IMR-90 (cell line): Measurements from ENCODE around the gene UBE3C. TPM values are rescaled to one million over a fixed set of nuclear protein-coding genes. Genes with fewer than 3 reads are reported as not detected.

Experiments
- ATAC-seq: fragments of 200-7000 bp; cut with Tn5 transposase; 2 replicates; pipeline ENCODE4 v1.9.1; 2020; ENCODE audit warnings: low read depth, mild to moderate bottlenecking, moderate library complexity
- BruUV-seq: library from RNA; stranded (reverse); fragments of 400-500 nt; replicated peaks from 2 replicates; lab custom pipeline; 2021; lab: Mats Ljungman, UMichigan
- CTCF ChIA-PET: fragments of 300-600 bp; formaldehyde crosslinking; extraction: SDS; loops from one replicate; lab custom pipeline; 2021; ENCODE audit warnings: antibody characterized with exemption; lab: Yijun Ruan, JAX
- POLR2A ChIA-PET: fragments of 300-600 bp; sonication (Branson Sonifier 250); formaldehyde crosslinking; loops from one replicate; lab custom pipeline; 2022; ENCODE audit warnings: antibody characterized with exemption; ENCODE audit not compliant: unreplicated experiment; lab: Charles Lee
- DNase-seq: peaks from one replicate; pipeline ENCODE4 v3.0.0; 2013
- H2AFZ ChIP-seq: replicated peaks from 2 replicates; pipeline ENCODE3; 2013; ENCODE audit warnings: low read length, mild to moderate bottlenecking; ENCODE audit not compliant: poor library complexity
- H2AK5ac ChIP-seq: 2 replicates; pipeline ENCODE4 v1.6.1; 2013; ENCODE audit warnings: low read depth, low read length, inconsistent platforms
- H2AK9ac ChIP-seq: replicated peaks from 2 replicates; pipeline ENCODE3; 2013; ENCODE audit warnings: mild to moderate bottlenecking, low read depth, low read length, moderate library complexity; ENCODE audit not compliant: poor library complexity
- H2BK120ac ChIP-seq: 2 replicates; pipeline ENCODE4 v1.6.1; 2013; ENCODE audit warnings: low read depth, low read length, inconsistent platforms
- H2BK15ac ChIP-seq: 3 replicates; pipeline ENCODE4 v1.6.1; 2013; ENCODE audit warnings: low read depth, low read length, inconsistent platforms
- H2BK20ac ChIP-seq: 2 replicates; pipeline ENCODE4 v1.6.1; 2013; ENCODE audit warnings: low read depth, mild to moderate bottlenecking, inconsistent platforms, low read length, moderate library complexity
- H2BK5ac ChIP-seq: 2 replicates; pipeline ENCODE4 v1.6.1; 2013; ENCODE audit warnings: mild to moderate bottlenecking, low read depth, low read length, inconsistent platforms; ENCODE audit not compliant: poor library complexity, severe bottlenecking
- H3K14ac ChIP-seq: replicated peaks from 2 replicates; pipeline ENCODE4 v1.6.1; 2013; ENCODE audit warnings: low read depth, low read length, inconsistent platforms
- H3K18ac ChIP-seq: 2 replicates; pipeline ENCODE4 v1.6.1; 2013; ENCODE audit warnings: low read depth, low read length, control low read depth
- H3K23ac ChIP-seq: 2 replicates; pipeline ENCODE4 v1.6.1; 2013; ENCODE audit warnings: low read depth, low read length, inconsistent platforms
- H3K27ac ChIP-seq: 2 replicates; pipeline ENCODE4 v1.5.1; 2013; ENCODE audit warnings: mild to moderate bottlenecking, control low read depth, low read length; ENCODE audit not compliant: insufficient read depth
- H3K27me3 ChIP-seq: 2 replicates; pipeline ENCODE4 v1.6.1; 2013; ENCODE audit warnings: low read length; ENCODE audit not compliant: control insufficient read depth, insufficient read depth
- H3K36me3 ChIP-seq: 2 replicates; pipeline ENCODE4 v1.6.1; 2013; ENCODE audit warnings: low read length, mixed read lengths; ENCODE audit not compliant: control insufficient read depth, insufficient read depth
- H3K4ac ChIP-seq: 2 replicates; pipeline ENCODE4 v1.6.1; 2013; ENCODE audit warnings: low read depth, low read length, inconsistent platforms
- H3K4me1 ChIP-seq: 2 replicates; pipeline ENCODE4 v1.6.1; 2013; ENCODE audit warnings: low read length, mixed read lengths; ENCODE audit not compliant: control insufficient read depth, insufficient read depth
- H3K4me2 ChIP-seq: 2 replicates; pipeline ENCODE4 v1.6.1; 2013; ENCODE audit warnings: low read depth, mild to moderate bottlenecking, control low read depth, low read length, moderate library complexity
- H3K4me3 ChIP-seq: 2 replicates; pipeline ENCODE4 v1.5.1; 2013; ENCODE audit warnings: low read depth, mild to moderate bottlenecking, control low read depth, low read length, moderate library complexity; ENCODE audit not compliant: insufficient read depth
- H3K56ac ChIP-seq: 2 replicates; pipeline ENCODE4 v1.6.1; 2013; ENCODE audit warnings: low read length, inconsistent platforms; ENCODE audit not compliant: insufficient read depth; ENCODE audit errors: extremely low read depth
- H3K79me1 ChIP-seq, 2 experiments: 2 replicates each; pipeline ENCODE4 v1.6.1; 2013; ENCODE audit warnings: low read length in 2 of 2, inconsistent platforms in 1 of 2, low read depth in 1 of 2
- H3K9ac ChIP-seq: 2 replicates; pipeline ENCODE4 v1.6.1; 2013; ENCODE audit warnings: low read depth, low read length, control low read depth
- H3K9me1 ChIP-seq: 2 replicates; pipeline ENCODE4 v1.6.1; 2013; ENCODE audit warnings: low read length, inconsistent platforms; ENCODE audit not compliant: insufficient read depth
- H3K9me3 ChIP-seq: 2 replicates; pipeline ENCODE4 v1.6.1; 2013; ENCODE audit warnings: low read length; ENCODE audit not compliant: control insufficient read depth, insufficient read depth
- H4K20me1 ChIP-seq: 2 replicates; pipeline ENCODE4 v1.6.1; 2013; ENCODE audit warnings: low read length, inconsistent platforms; ENCODE audit not compliant: insufficient read depth
- H4K5ac ChIP-seq: 2 replicates; pipeline ENCODE4 v1.6.1; 2013; ENCODE audit warnings: mild to moderate bottlenecking, low read depth, low read length, control low read depth
- H4K8ac ChIP-seq, 2 experiments: 2 replicates each; pipeline ENCODE4 v1.6.1; 2013; ENCODE audit warnings: low read depth in 2 of 2, low read length in 2 of 2, control low read depth in 1 of 2, inconsistent platforms in 1 of 2
- H4K91ac ChIP-seq: 2 replicates; pipeline ENCODE4 v1.6.1; 2013; ENCODE audit warnings: low read depth, low read length, inconsistent platforms; ENCODE audit not compliant: insufficient read depth
- RFX5 ChIP-seq: IDR thresholded peaks from 2 replicates; pipeline ENCODE4 v1.8.0; 2012; ENCODE audit warnings: low read depth, mild to moderate bottlenecking, low read length, moderate library complexity
- WGBS, 2 experiments: methylation state at CpG; one replicate each; pipeline versions ENCODE4 v1.1.5 to v1.1.7; 2013; ENCODE audit warnings: missing lambda C conversion rate in 2 of 2; ENCODE audit not compliant: insufficient read length in 1 of 2; ENCODE audit errors: extremely low coverage in 2 of 2; 5-methylcytosine and 5-hydroxymethylcytosine counted together
- dilution Hi-C: fragments of 300-500 bp; cut with HindIII; formaldehyde crosslinking; loops from one replicate; pipeline ENCODE4 v1.14.3; 2018; ENCODE audit warnings: low sequenced_read_pairs; ENCODE audit not compliant: unreplicated experiment
- in situ Hi-C: fragments of 300-500 bp; cut with MboI; formaldehyde crosslinking; loops from 3 replicates; pipeline ENCODE4 v1.14.3; 2019; ENCODE audit warnings: low sequenced_read_pairs, inconsistent platforms, mixed read lengths
- intact Hi-C: fragments of 100-400 bp; cut with micrococcal nuclease; formaldehyde crosslinking; loops from 2 replicates; pipeline ENCODE4 v1.10.0; 2022
- polyA plus RNA-seq, 3 experiments: library from polyadenylated mRNA; depleted of rRNA; stranded (reverse); fragments of >200 nt; gene quantifications; 2 replicates each; pipeline ENCODE4 v1.2.3, GENCODE V29; 2012; ENCODE audit warnings: low replicate concordance in 1 of 3
- total RNA-seq: library from RNA; depleted of rRNA; stranded (reverse); fragments of >200 nt; gene quantifications from 2 replicates; pipeline ENCODE4 v1.2.3, GENCODE V29; 2012

UBE3C gene
- total and polyA plus RNA-seq, 2 of the 4 experiments (the other 2 are of a cell fraction): 43.0 to 60.6 TPM

DNA sequence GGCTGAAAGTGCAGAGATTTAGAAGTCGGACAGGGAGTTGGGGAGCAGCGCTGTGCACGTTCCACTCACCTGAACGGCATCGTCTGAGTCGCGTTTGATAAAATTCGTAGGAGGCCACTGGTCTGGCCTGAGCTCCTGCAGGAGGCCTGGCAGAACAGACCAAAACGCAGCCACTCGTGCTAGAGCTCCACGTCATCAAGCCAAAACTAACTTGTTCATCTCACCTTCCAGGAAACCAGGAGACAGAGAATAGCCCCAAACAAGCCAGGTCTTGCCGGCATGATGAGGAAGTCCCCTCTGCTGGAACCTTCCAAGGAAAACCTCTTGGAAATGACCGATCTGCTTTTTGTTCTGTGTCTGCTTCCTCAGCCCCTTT is 154.7 kb downstream of the UBE3C start:
- H3K79me1 ChIP-seq: no peaks in the 10 kb centered on the region
- H2BK120ac ChIP-seq: no peak overlapping the region
- no TSS peak for BruUV-seq
- no peak overlapping the region for H3K18ac ChIP-seq
- no peak for DNase-seq
- H4K91ac ChIP-seq: no peak overlapping the region
- WGBS, 2 experiments: 90% methylated on average over 10 of the region's 13 CpGs; no CpG with 5 or more reads in 1 of the 2 experiments
- H2BK15ac ChIP-seq: no peak overlapping the region
- H3K4ac ChIP-seq: no peak overlapping the region
- no peaks in the 10 kb centered on the region for H3K4me1 ChIP-seq
- no peak overlapping the region for H3K4me2 ChIP-seq
- intact Hi-C loops: no loop called here
- TF ChIP-seq RFX5: no peak
- H3K23ac ChIP-seq: no peak overlapping the region
- no peaks in the 10 kb centered on the region for H3K36me3 ChIP-seq
- no peak overlapping the region for H2AK5ac ChIP-seq
- no peak overlapping the region for H3K56ac ChIP-seq
- H2BK20ac ChIP-seq: no peak overlapping the region
- in situ Hi-C loops: no loop called here
- CTCF ChIA-PET: no interaction called here
- no peak overlapping the region for H2AK9ac ChIP-seq
- H3K9ac ChIP-seq: no peak overlapping the region
- H4K20me1 ChIP-seq: no peaks in the 10 kb centered on the region
- H4K8ac ChIP-seq: no peak overlapping the region
- H3K9me1 ChIP-seq: no peaks in the 10 kb centered on the region
- POLR2A ChIA-PET: no interaction called here
- no peak for ATAC-seq
- H3K14ac ChIP-seq: no peak overlapping the region
- H3K27me3 ChIP-seq: no peaks in the 10 kb centered on the region; the same call in 1 of the 2 replicates
- H4K5ac ChIP-seq: no peak overlapping the region
- H2BK5ac ChIP-seq: no peak overlapping the region
- dilution Hi-C loops: no loop called here
- peak overlapping the region; percentile 58 for H2AFZ ChIP-seq
- no peak overlapping the region for H3K4me3 ChIP-seq
- H3K9me3 ChIP-seq: peaks cover 3% of the 10 kb centered on the region
- H3K27ac ChIP-seq: no peak overlapping the region
